D721Med (cell line): Measurements from ENCODE around the gene CD34.

Experiments
- DNase-seq: peaks from one replicate; pipeline ENCODE4 v3.0.0; 2011; ENCODE audit warnings: low spot score; ENCODE audit not compliant: insufficient read length
- FAIRE-seq: peaks from 2 replicates; lab custom pipeline; 2011; peaks lifted over from hg19 to GRCh38; lab: Jason Lieb, UNC
- CTCF ChIP-seq: IDR thresholded peaks from 2 replicates; pipeline ENCODE4 v1.5.1; 2012; ENCODE audit warnings: mild to moderate bottlenecking, control low read depth; ENCODE audit not compliant: insufficient read depth; ENCODE audit errors: missing control alignments

CD34 gene

GRCh38 chr1:207838156-207839082 lies 72.5 kb downstream of the CD34 start:
- no peak for TF ChIP-seq CTCF
- DNase-seq: no peak
- FAIRE-seq: no peak

- no peak for TF ChIP-seq CTCF
- DNase-seq (no peak), FAIRE-seq (no peak)
Observed at GRCh38 chr1:207837673-207838072, 73.3 kb downstream of the CD34 start.

GRCh38 chr1:207836591-207837347 lies 74.2 kb downstream of the CD34 start:
- no peak for TF ChIP-seq CTCF
- no peak for DNase-seq
- FAIRE-seq: no peak

GRCh38 chr1:207835958-207836357 lies 75.0 kb downstream of the CD34 start:
- FAIRE-seq: no peak
- DNase-seq: no peak

GRCh38 chr1:207833956-207834660 lies 76.8 kb downstream of the CD34 start:
- no peak for TF ChIP-seq CTCF
- DNase-seq (no peak), FAIRE-seq (no peak)

More at GRCh38 chr1:207835958-207836357, 75.0 kb downstream of the CD34 start:
- no peak for TF ChIP-seq CTCF

GRCh38 chr1:207833381-207833780 lies 77.5 kb downstream of the CD34 start:
- DNase-seq (no peak), FAIRE-seq (no peak)
- TF ChIP-seq CTCF: no peak
